Measurements from ENCODE around the gene CLHC1.
"Not testable (repeated sequence)": the region's sequence is repeated elsewhere in the genome, so short reads cannot be mapped to it uniquely, and the experiment has no call there.

CLHC1 gene

GRCh38 chr2:55134316-55134706, 97.8 kb downstream of the CLHC1 start:
- DNase-seq, result no peak
- no peak overlapping the region for H3K23ac ChIP-seq (ENCODE audit: low read length)
- no peak overlapping the region for H3K9ac ChIP-seq (ENCODE audit: low read length)
- H4K91ac ChIP-seq (ENCODE audit: low read depth, low read length), result no peak overlapping the region
- WGBS (ENCODE audit: extremely low coverage, insufficient coverage, insufficient read length), result no CpG with 5 or more reads among the region's 1 CpG
- H3K18ac ChIP-seq (ENCODE audit: low read length), result no peak overlapping the region
- H2BK120ac ChIP-seq (ENCODE audit: insufficient read depth, low read length, poor library complexity), result no peak overlapping the region
- no peaks in the 10 kb centered on the region for H3K9me3 ChIP-seq (ENCODE audit: insufficient read depth, low read depth, low read length)
- no peaks in the 10 kb centered on the region for H3K79me1 ChIP-seq (ENCODE audit: low read length)
- H3K4me1 ChIP-seq (ENCODE audit: control insufficient read depth in 1 of 2, insufficient read depth in 2 of 2, low read length in 2 of 2), result peaks cover 5 to 8% of the 10 kb centered on the region in 2 experiments
- no peak overlapping the region for H3K4me2 ChIP-seq (ENCODE audit: low read length)
- no peak overlapping the region for H2AFZ ChIP-seq (ENCODE audit: insufficient read depth, low read length, poor library complexity)
- no peaks in the 10 kb centered on the region for H3K79me2 ChIP-seq (ENCODE audit: control insufficient read depth, insufficient read depth, low read length, poor library complexity)
- no peaks in the 10 kb centered on the region for H3K27me3 ChIP-seq (ENCODE audit: insufficient read depth, low read length)
- H3K14ac ChIP-seq (ENCODE audit: low read length), result no peak overlapping the region
- no peak overlapping the region for H2AK5ac ChIP-seq (ENCODE audit: low read length)
- H3K4me3 ChIP-seq (ENCODE audit: low read depth, low read length), result no peak overlapping the region
- H3K27ac ChIP-seq (ENCODE audit: low read depth, low read length), result no peak overlapping the region
- no peaks in the 10 kb centered on the region for H3K36me3 ChIP-seq (ENCODE audit: control insufficient read depth in 1 of 2, insufficient read depth in 2 of 2, low read length in 2 of 2)
- H2BK12ac ChIP-seq (ENCODE audit: low read length), result no peak overlapping the region
- no peak overlapping the region for H4K12ac ChIP-seq (ENCODE audit: low read depth, low read length)
- H4K8ac ChIP-seq (ENCODE audit: low read depth, low read length), result no peak overlapping the region
- no peak overlapping the region for H3K4ac ChIP-seq (ENCODE audit: low read depth, low read length)
- no peak overlapping the region for H2BK5ac ChIP-seq (ENCODE audit: low read depth, low read length, poor library complexity)

- DNase-seq, result peak in 1 of 2 donors; percentile 59
- H3K36me3 ChIP-seq (ENCODE audit: control insufficient read depth in 1 of 2, insufficient read depth in 2 of 2, low read length in 2 of 2), result no peaks in the 10 kb centered on the region
- no peak overlapping the region for H3K14ac ChIP-seq (ENCODE audit: low read length)
- no peak overlapping the region for H2AFZ ChIP-seq (ENCODE audit: insufficient read depth, low read length, poor library complexity)
- WGBS (ENCODE audit: extremely low coverage, insufficient coverage, insufficient read length), result no CpG with 5 or more reads among the region's 10 CpGs
- no peaks in the 10 kb centered on the region for H3K27me3 ChIP-seq (ENCODE audit: insufficient read depth, low read length)
- H3K9me3 ChIP-seq (ENCODE audit: insufficient read depth, low read depth, low read length), result no peaks in the 10 kb centered on the region
- no peaks in the 10 kb centered on the region for H3K79me1 ChIP-seq (ENCODE audit: low read length)
- no peak overlapping the region for H2BK120ac ChIP-seq (ENCODE audit: insufficient read depth, low read length, poor library complexity)
- H3K4me1 ChIP-seq (ENCODE audit: control insufficient read depth in 1 of 2, insufficient read depth in 2 of 2, low read length in 2 of 2), result peaks cover 5 to 8% of the 10 kb centered on the region in 2 experiments
- no peak overlapping the region for H3K9ac ChIP-seq (ENCODE audit: low read length)
- H2BK5ac ChIP-seq (ENCODE audit: low read depth, low read length, poor library complexity), result no peak overlapping the region
- no peak overlapping the region for H4K91ac ChIP-seq (ENCODE audit: low read depth, low read length)
- no peak overlapping the region for H2BK12ac ChIP-seq (ENCODE audit: low read length)
- peak overlapping the region; percentile 7 for H3K4me2 ChIP-seq (ENCODE audit: low read length)
- H4K12ac ChIP-seq (ENCODE audit: low read depth, low read length), result no peak overlapping the region
- H3K27ac ChIP-seq (ENCODE audit: low read depth, low read length), result no peak overlapping the region
- no peak overlapping the region for H3K4ac ChIP-seq (ENCODE audit: low read depth, low read length)
- H2AK5ac ChIP-seq (ENCODE audit: low read length), result no peak overlapping the region
- no peak overlapping the region for H3K4me3 ChIP-seq (ENCODE audit: low read depth, low read length)
- no peaks in the 10 kb centered on the region for H3K79me2 ChIP-seq (ENCODE audit: control insufficient read depth, insufficient read depth, low read length, poor library complexity)
- H3K23ac ChIP-seq (ENCODE audit: low read length), result no peak overlapping the region
- no peak overlapping the region for H4K8ac ChIP-seq (ENCODE audit: low read depth, low read length)
- H3K18ac ChIP-seq (ENCODE audit: low read length), result no peak overlapping the region
Observed at GRCh38 chr2:55133467-55134315, 98.4 kb downstream of the CLHC1 start.

GRCh38 chr2:55130849-55131248, 101.2 kb downstream of the CLHC1 start:
- no CpG with 5 or more reads among the region's 1 CpG for WGBS (ENCODE audit: extremely low coverage, insufficient coverage, insufficient read length)
- H3K9me3 ChIP-seq (ENCODE audit: insufficient read depth, low read depth, low read length), result no peaks in the 10 kb centered on the region
- no peak overlapping the region for H3K9ac ChIP-seq (ENCODE audit: low read length)
- H3K4me3 ChIP-seq (ENCODE audit: low read depth, low read length), result no peak overlapping the region
- H3K18ac ChIP-seq (ENCODE audit: low read length), result no peak overlapping the region
- H3K36me3 ChIP-seq (ENCODE audit: control insufficient read depth in 1 of 2, insufficient read depth in 2 of 2, low read length in 2 of 2), result no peaks in the 10 kb centered on the region
- DNase-seq, result no peak
- no peaks in the 10 kb centered on the region for H3K79me2 ChIP-seq (ENCODE audit: control insufficient read depth, insufficient read depth, low read length, poor library complexity)
- H3K4ac ChIP-seq (ENCODE audit: low read depth, low read length), result no peak overlapping the region
- no peaks in the 10 kb centered on the region for H3K79me1 ChIP-seq (ENCODE audit: low read length)
- no peak overlapping the region for H2BK120ac ChIP-seq (ENCODE audit: insufficient read depth, low read length, poor library complexity)
- H3K27ac ChIP-seq (ENCODE audit: low read depth, low read length), result no peak overlapping the region
- no peak overlapping the region for H4K8ac ChIP-seq (ENCODE audit: low read depth, low read length)
- no peak overlapping the region for H4K12ac ChIP-seq (ENCODE audit: low read depth, low read length)
- no peak overlapping the region for H2BK12ac ChIP-seq (ENCODE audit: low read length)
- no peak overlapping the region for H3K4me2 ChIP-seq (ENCODE audit: low read length)
- H3K4me1 ChIP-seq (ENCODE audit: control insufficient read depth in 1 of 2, insufficient read depth in 2 of 2, low read length in 2 of 2), result no peaks in the 10 kb centered on the region
- H2AFZ ChIP-seq (ENCODE audit: insufficient read depth, low read length, poor library complexity), result no peak overlapping the region
- H2BK5ac ChIP-seq (ENCODE audit: low read depth, low read length, poor library complexity), result no peak overlapping the region
- H2AK5ac ChIP-seq (ENCODE audit: low read length), result no peak overlapping the region
- no peak overlapping the region for H4K91ac ChIP-seq (ENCODE audit: low read depth, low read length)
- H3K14ac ChIP-seq (ENCODE audit: low read length), result no peak overlapping the region
- H3K27me3 ChIP-seq (ENCODE audit: insufficient read depth, low read length), result no peaks in the 10 kb centered on the region
- no peak overlapping the region for H3K23ac ChIP-seq (ENCODE audit: low read length)

GRCh38 chr2:55126643-55127042, 105.5 kb downstream of the CLHC1 start:
- H3K36me3 ChIP-seq (ENCODE audit: control insufficient read depth in 1 of 2, insufficient read depth in 2 of 2, low read length in 2 of 2); H3K79me2 ChIP-seq (ENCODE audit: control insufficient read depth, insufficient read depth, low read length, poor library complexity); H3K14ac ChIP-seq (ENCODE audit: low read length); H3K4me3 ChIP-seq (ENCODE audit: low read depth, low read length); H2AFZ ChIP-seq (ENCODE audit: insufficient read depth, low read length, poor library complexity); H3K27ac ChIP-seq (ENCODE audit: low read depth, low read length); H3K79me1 ChIP-seq (ENCODE audit: low read length); H2BK120ac ChIP-seq (ENCODE audit: insufficient read depth, low read length, poor library complexity); H2BK5ac ChIP-seq (ENCODE audit: low read depth, low read length, poor library complexity); H4K12ac ChIP-seq (ENCODE audit: low read depth, low read length); H2BK12ac ChIP-seq (ENCODE audit: low read length); H4K8ac ChIP-seq (ENCODE audit: low read depth, low read length); H3K4ac ChIP-seq (ENCODE audit: low read depth, low read length); DNase-seq; H2AK5ac ChIP-seq (ENCODE audit: low read length); H3K4me2 ChIP-seq (ENCODE audit: low read length); H3K9me3 ChIP-seq (ENCODE audit: insufficient read depth, low read depth, low read length); H3K23ac ChIP-seq (ENCODE audit: low read length); H3K18ac ChIP-seq (ENCODE audit: low read length); H3K4me1 ChIP-seq (ENCODE audit: control insufficient read depth in 1 of 2, insufficient read depth in 2 of 2, low read length in 2 of 2); H3K9ac ChIP-seq (ENCODE audit: low read length); H3K27me3 ChIP-seq (ENCODE audit: insufficient read depth, low read length); H4K91ac ChIP-seq (ENCODE audit: low read depth, low read length): not testable (repeated sequence)
- no CpG with 5 or more reads among the region's 4 CpGs for WGBS (ENCODE audit: extremely low coverage, insufficient coverage, insufficient read length)

All from trophoblast cell (in vitro differentiated cells and primary cell).